Pulmonary artery endothelial cell (primary cell): ENCODE measurements around the gene BEND5. TPM values are rescaled to one million over a fixed set of nuclear protein-coding genes. Genes with fewer than 3 reads are reported as not detected.

ENCODE experiments used
- DNase-seq: peaks from one replicate; pipeline ENCODE4 v3.0.0-alpha.2; 2011; ENCODE audit warnings: low read depth, low spot score
- total RNA-seq: library from RNA; depleted of rRNA; stranded (reverse); fragments of >200 nt; gene quantifications from 2 replicates; pipeline ENCODE4 v1.2.3, GENCODE V29; 2014

The BEND5 gene, protein sequence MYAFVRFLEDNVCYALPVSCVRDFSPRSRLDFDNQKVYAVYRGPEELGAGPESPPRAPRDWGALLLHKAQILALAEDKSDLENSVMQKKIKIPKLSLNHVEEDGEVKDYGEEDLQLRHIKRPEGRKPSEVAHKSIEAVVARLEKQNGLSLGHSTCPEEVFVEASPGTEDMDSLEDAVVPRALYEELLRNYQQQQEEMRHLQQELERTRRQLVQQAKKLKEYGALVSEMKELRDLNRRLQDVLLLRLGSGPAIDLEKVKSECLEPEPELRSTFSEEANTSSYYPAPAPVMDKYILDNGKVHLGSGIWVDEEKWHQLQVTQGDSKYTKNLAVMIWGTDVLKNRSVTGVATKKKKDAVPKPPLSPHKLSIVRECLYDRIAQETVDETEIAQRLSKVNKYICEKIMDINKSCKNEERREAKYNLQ
- not detected in 2 replicates for total RNA-seq

DNA sequence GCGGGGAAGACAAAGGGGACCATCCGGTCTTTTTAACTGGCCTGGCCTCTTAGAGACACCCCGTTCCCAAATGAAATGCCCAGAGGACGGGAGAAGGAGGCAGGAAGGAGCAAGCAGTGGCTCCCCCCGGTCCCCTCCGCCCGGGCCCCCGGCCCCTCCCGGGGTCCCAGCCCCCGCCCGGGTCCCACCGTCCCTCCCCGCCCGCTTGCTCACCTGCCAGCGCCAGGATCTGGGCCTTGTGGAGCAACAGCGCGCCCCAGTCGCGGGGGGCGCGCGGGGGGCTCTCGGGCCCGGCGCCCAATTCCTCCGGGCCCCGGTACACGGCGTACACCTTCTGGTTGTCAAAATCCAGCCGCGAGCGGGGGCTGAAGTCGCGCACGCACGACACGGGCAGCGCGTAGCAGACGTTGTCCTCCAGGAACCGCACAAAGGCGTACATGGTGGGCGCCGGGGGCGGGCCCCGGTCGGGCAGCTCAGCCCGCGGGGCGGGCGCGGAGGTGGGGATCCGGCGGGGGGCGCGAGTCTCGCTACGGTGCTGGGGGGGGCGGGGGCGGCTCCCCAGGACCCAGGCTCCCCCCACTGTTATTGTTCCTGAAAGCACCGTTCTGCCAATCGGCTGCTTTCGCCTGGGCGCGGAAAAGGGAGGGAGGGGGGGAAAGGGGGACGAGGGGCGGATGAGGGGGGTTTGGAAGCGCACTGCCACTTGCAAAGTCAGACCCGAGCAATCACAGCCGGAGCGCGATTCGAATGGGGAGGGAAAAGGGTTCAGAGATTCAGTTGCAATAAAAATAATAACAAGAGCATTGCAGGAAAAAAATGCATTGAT is at the start of gene BEND5:
BEND5 (minus strand) TSS at position 499 of the 826 bp plus-strand sequence; CDS start at position 439, 60 bp downstream.
- no peak for DNase-seq

DNA sequence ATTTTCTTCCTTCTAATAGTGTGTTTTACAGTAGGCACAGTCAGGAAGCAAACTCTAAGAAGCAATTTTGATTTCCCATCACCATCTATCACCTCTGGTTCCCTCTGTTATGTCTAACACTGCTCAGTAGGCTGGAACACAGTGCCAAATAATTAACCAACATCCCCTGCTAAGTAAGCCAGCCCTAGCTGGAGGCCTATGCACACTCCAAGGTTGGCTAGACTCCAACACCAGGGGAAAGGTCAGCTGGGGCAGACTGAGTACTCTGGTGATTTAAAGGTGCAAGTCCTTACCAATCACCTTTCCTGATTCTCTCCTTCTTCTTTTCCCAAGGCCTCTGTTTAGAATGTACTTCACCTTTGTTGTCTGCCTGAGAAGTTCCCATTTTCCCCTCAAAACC is 46.5 kb upstream of the BEND5 start:
- DNase-seq: no peak

DNA sequence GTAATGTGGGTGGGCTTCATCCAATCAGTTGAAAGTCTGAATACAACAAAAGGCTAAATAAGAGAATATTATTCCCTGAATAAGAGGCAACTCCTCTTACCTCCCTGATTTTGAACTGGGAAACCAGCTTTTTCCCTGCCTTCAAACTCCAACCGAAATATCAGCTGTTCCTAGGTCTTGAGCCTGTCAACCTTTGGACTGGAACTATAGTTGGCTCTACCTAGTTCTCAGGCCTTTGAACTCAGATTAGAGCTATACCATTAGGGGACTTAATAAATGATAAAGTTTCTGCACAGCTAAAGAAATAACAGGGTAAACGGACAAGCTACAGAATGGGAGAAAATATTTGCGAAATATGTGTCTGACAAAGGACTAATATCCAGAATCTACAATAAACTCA is 43.8 kb upstream of the BEND5 start:
- no peak for DNase-seq

DNA sequence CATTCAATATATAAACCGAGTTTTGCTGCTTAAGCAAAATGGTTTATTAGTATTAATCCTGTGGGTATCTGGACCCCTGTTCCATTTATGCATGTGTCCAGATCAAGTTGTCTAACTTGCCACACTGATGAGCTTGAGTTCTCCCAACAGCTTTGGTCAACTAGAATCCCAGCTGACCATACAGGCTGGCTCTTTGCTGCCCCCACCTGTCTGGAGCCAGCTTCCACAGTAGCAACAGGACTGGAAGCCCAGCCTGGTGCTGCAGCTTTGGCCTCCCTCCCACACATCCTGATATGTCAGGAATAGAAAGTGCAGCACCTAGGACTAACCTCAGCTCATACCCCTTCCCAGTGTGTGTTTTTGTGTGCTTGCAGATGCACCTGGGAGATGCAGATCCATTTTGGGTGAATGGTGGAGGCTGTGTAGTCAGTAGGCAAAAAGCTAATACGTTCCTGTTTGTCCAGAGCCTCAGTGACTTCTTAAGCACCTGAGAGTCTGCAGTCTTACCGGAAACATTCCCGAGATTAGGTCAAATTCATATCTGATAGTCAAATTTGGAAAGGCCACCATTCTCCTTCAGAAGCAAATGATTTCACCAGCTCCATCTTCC is 40.9 kb upstream of the BEND5 start:
- DNase-seq: no peak

DNA sequence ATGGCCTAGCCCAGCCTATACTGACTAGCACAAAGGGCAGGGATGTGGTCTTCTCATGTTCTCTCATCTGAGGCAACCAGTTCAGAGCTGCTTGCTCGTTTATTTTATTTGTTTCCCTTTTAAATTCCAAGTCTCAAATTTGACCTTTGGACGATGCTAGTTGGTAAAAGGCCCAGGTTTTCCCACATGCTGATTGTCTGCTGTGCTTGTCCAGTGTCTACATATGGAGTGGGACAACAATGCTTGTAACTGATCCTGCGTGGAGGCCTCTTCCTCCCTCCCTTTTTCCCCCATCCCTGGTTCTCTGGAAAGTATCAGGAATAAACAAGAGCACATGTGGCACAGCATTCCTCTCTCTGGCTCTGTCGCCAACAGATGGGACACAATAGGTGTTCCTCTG is 34.0 kb upstream of the BEND5 start:
- DNase-seq: no peak

DNA sequence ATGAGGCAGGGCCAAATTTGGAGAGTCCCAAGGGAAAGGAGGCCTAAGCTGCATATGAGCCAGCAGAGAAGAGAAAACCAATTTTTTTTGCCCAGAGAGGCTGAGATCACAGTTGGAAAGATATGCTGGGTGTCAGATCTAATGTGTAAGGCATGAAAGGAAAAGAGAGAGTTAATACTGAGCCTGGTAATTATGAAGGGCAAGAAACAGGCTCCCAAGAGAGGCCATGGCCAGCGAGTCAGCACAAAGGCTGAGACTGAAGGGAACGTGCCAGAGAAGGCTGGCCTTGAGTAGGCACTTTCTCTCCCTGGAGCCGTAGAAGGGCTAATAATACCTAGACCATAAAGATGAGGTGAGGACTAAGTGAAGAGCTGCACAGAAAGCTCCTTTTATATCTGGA is 31.8 kb upstream of the BEND5 start:
- DNase-seq: no peak

DNA sequence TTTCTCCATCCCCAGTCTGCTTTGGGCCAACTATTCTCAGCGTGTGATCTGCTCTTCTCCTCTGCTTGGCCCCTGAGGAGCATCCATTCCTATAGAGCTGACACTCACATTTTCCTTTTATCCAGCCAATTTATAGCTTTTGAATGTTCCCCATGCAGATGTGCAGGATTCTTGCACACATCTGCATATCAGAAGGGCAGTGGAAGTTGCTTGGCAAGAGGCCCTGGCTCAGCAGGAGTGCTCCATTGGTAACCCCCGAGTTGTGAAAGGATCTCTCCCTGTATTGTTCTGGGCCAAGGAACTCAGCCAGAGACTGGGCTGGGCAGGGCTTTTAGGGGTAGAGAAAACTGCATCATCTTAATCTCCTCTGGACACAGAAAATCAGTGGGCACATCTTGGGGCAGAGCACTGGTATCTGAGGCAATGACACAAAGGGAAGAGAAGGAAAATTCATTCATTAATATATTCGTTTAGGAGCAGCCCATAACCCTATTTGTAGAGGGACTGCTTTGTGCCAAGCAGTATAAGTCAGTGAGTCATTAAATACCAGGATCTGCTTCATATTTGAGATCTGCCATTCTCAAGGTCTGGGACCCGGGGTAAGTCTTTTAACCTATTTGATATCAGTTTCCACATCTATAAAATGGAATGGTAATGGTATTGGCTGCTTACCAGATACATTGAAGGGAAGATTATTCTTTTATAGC is 31.0 kb upstream of the BEND5 start:
- no peak for DNase-seq

DNA sequence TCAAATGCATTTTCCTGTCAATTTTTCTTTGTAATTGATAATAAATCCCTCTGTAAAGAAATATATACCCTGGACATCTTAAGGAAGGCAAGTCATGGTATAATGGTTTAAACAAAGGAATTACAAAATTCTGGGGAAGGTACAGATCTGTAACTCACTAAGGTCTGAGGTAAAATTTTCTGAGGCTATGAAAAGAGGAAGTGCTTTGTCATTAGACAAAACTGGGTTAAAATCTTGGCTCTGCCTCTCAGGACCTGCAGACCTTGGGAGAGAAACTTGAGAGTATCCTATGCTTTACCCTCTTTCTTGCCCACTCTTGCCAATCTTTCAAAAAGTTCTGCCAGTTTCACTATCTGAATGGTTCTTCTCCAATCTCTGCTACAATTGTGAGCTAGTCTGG is 26.8 kb upstream of the BEND5 start:
- no peak for DNase-seq

DNA sequence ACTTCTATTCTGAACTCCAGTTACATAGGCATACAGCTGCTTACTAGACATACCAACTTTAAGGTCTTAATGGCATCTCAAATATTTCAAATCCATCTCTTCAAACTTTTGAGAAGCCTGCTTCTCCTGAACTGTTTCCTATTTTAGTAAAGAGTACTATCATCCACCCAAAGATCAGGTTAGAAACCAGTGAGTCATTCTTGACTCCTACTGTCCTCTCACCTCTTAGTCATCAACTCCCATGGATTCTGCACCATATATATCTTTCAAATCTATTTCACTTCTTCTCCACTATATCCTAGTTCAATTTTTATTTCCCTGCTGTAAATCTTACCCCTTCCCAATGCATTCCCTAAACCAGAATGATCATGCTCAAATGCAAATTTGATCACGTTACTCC is 18.1 kb upstream of the BEND5 start:
- no peak for DNase-seq

DNA sequence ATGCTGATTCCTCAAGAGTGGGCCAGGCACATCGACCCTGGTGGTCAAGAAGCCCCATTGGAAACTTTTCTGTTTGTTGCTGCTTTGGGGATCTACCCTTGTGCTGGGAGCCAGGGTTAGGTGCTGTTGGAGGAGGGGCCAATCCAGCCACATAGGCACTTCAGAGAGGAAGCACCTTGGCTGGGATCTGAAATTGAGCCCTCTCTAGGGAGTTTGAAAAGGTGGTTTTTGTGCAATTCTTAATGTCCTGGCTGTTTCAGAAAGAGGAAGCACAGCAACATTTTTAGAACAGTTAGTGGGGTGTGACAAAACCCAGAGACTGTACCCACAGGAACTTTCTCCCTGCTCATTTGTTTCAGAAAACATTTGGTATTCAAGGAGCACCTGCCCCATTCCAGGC is 17.2 kb upstream of the BEND5 start:
- DNase-seq: no peak

DNA sequence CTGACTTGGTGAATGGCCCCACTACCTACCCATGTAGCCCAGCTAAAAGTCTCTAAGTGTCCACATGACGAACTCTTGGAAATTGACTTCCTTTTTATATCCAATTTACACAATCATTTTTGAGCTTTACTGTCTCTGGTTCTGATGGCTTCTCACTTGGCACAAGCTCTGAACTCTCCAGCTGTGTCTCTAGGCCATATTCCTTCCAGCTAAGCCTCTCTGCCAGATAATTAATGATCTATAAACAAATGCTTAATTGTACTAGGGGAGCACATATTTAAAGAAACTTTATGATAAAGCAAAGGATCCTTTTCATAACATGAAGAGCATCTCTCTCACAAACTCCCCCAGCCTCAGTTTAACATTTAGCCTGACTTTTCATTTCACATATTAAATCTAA is 16.3 kb upstream of the BEND5 start:
- DNase-seq: no peak

DNA sequence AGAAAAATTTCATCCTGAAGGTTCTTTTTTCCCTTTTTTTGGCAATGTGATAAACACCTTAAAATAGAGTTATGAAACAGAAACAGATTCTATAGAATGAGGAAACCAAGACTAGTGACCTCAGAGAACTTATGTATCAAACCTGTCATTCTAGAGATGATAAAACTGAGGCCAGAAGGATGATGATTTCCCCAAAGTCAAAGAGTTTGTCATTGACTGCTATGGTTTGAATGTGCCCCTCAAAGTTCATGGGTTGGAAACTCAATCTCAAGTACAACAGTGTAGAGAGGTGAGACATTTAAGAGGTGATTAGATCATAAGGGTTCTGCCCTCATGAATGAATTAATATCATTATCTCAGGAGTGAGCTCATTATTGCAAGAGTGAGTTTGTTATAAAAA is 13.7 kb upstream of the BEND5 start:
- no peak for DNase-seq

DNA sequence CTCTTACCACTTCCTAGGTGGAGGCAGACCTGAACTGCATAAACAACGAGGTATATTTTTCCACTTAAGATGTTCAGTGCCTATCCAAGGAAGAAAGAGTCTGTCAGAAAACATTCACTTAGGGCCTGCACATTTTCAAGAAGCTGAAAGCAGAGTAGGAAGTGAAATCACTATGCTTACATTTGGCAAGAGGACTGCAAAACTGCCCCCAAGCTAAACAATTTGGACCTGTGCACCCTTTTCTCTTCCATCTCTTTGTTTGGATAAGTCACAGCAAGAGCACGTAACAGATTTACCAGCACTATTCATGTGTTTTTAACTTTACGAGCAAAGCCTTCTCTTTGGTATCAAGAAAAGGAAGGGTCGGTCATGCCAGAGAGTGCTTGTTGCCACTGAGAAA is 13.2 kb upstream of the BEND5 start:
- DNase-seq: no peak

DNA sequence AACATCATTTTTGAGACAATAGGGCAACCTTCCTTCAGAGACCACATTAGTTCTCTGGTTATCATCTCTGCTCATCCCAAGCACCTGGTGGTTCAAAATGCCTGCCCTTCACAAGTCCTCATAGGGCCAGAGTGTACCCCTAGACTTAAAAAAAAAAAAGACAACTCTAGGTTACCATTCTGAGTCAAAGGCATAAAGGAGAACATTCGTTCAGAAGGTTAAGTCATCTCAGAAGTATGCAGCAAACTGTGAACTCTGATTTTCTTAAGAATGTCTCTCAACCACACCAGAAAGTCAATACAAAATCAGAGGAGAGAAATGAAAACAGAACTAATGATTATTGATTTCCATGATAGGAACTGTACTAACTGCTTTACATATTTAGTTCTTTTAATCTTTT is 9.2 kb upstream of the BEND5 start:
- DNase-seq: no peak

DNA sequence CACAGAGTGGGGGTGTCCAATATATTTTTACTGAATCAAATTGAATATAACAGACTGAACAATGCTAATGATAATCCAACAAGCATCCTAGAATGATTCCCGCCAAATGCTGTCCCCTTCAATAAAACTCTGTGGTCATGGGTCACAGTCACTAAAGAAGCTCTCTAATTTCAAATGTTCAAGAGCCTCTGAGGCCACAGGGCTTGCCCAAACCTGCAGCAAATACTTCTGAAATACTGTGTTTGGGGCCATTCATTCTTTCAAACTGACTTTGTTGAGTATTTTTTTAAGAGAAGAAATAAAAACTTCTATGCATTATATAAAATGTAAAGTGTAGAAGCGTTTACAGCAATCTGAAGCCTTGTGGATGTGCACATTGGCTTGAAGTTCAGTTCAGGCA is 7.6 kb upstream of the BEND5 start:
- DNase-seq: no peak

DNA sequence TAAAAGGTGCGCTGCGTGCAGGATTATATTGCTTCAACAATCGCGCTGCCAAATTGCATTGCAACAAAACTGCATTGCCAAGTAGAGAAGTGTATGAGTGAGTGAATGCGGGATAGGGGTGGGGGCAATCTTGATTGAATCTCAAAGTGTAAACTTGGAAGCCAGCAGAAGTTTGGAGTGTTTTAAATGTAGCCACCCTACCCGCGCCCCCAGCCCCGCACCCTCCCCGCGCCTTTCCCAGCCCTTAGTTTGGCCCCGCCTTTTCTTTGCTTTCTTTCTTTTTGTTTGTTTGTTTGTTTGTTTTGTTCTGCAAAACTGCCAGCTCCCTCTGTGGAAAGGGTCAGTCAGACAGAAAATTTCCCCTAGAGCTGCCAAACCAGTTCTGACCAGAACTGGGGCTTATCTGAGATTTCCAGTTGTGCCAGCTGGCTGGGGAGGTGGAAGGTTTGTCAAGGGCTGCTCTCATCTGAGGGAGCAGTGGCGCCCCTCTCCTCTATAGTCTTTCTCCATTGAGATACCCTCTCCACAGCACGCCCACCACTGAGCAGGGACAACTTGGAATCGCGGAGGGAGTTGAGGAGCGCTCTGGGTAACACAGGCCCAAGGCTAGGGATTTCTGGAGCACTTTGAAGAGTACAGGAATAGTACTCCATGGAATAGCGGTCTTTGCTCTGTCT is 666 bp upstream of the BEND5 start:
- no peak for DNase-seq

DNA sequence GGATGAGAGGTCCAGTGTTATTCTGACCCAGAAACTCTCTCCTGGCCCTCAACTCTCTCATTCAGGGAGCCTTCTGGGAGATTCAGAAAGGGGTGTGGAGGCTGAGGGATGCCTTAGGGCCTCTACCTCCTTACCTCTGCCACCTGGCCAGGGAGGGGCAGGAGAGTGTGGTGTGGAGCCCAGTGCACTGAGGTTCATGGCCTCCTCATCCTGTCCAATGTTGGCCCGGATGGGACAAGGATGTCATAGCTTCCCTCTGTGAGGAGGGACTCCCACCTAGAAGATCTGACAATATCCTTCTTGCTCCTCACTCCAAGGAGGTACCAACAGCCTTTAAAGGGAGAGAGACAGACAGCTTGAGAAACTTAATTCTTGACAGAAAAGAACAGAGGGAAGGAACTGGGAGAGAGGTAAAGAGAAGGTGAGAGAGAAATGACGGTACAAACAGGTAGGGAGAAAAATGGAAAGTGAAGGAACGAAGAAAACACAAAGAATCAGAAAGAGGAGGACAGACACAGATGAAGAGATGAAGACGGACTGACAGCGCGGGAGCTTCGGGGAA is 779 bp downstream of the BEND5 start:
- DNase-seq: no peak

DNA sequence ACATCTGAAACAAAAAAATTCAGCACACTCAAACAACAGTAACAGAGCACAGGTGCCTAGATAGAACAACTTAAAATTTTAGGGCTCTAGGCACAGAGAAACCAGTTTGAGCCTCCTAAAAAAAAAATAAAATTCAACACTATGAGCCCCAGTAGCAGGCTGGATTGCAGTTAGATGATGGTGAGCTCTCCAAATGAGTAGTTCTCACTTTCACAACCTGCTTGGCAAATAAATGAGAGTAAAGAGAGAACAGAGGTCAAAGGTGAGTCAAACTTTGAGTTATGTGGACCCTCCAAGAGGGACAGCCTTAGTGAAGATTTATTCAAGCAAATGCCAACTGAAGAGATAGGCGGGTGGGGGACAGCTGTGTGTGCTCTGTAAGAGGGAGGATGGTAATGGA is 3.6 kb downstream of the BEND5 start:
- DNase-seq: no peak

DNA sequence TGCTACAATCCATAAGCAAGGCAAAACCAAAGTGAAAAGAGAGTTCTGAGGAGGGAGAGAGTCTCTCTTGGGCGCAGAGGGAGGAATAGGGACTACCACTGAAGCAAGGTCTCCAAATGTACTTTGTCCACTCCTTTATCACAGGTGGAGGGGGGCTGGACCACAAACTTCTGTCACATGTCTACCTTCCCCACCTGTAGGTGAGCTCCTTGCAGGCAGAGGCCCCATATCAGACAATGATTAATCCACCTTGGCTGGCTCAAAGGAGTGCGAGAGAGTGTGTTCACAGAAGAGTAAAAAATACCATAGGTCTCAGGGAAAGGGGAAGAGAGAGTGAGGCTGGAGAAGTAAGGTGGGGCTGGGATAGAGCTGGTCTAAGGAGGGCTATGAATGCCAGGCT is 4.5 kb downstream of the BEND5 start:
- no peak for DNase-seq

DNA sequence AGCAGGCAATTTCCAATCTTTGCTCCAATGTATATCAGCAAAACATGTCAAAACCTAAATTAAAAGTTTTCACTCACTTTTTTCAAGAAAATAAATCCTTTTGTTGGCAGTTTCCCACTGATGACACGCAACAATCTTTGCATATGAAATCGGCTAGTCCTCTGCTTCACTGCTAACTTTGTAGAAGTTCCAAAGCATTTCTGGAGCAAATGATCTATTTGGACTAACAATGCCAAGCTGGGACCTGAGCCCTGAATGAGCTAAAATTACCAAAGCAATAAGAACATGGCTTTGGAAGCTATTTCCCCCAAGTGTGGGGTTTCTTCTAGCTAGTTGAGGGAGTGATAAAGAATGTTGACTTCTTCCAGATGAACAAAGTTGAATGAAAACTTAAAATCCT is 5.1 kb downstream of the BEND5 start:
- no peak for DNase-seq

DNA sequence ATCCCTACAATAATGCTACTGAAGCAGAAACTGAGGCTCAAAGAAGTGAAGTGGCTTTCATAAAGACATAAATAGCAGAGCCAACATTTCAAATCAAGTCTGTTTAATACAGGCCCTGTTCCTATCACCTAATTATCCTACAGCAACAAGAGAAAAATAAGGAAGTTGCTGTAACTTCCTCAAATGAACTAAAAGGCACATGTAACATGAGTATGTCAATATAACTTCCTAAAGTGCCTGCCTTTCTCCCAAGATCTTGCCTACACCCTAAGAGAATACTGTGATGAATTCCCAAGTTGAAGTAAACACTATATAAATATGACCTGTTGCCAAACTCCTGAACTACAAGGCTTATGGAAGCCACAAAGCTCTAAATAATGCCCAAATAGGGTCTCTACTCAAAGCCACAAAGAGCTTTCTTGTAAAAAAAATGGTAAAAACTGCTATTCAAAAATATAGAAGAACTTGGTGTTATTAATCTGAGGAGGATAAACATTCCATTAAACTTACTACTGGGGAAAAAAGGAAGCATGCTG is 8.6 kb downstream of the BEND5 start:
- DNase-seq: no peak
